Embryonic facial prominence (tissue), 1 donor: ENCODE results near the gene FCER1G.
A peak's percentile ranks its signal among the peaks of the same experiment; 100 is the strongest.

Experiments used
- DNase-seq: peaks from one replicate; pipeline ENCODE4 v3.0.0-alpha.2; 2016; ENCODE audit errors: extremely low spot score

The FCER1G gene

GRCh38 chr1:161188381-161188780 is 26.7 kb upstream of the FCER1G start:
- no peak for DNase-seq

GRCh38 chr1:161189036-161189435 is 26.1 kb upstream of the FCER1G start:
- no peak for DNase-seq

- no peak for DNase-seq
These were observed 24.1 kb upstream of the FCER1G start for GRCh38 chr1:161190962-161191521.

- DNase-seq, result no peak
These were observed 23.1 kb upstream of the FCER1G start for GRCh38 chr1:161191971-161192370.

GRCh38 chr1:161192476-161193465 is 22.3 kb upstream of the FCER1G start:
- no peak for DNase-seq

GRCh38 chr1:161193561-161194235 is 21.4 kb upstream of the FCER1G start:
- no peak for DNase-seq

GRCh38 chr1:161195171-161195570 is 19.9 kb upstream of the FCER1G start:
- no peak for DNase-seq

GRCh38 chr1:161196111-161196510 is 19.0 kb upstream of the FCER1G start:
- no peak for DNase-seq

GRCh38 chr1:161196521-161197451 is 18.3 kb upstream of the FCER1G start:
- peak; percentile 70 for DNase-seq

GRCh38 chr1:161197560-161198193 is 17.4 kb upstream of the FCER1G start:
- no peak for DNase-seq

GRCh38 chr1:161198194-161198896 is 16.8 kb upstream of the FCER1G start:
- no peak for DNase-seq

GRCh38 chr1:161198897-161199431 is 16.1 kb upstream of the FCER1G start, which contains the start of gene ADAMTS4:
Gene ADAMTS4, minus strand, starts transcription at chr1:161199054. Its CDS starts 427 bp downstream, at chr1:161198627.
- DNase-seq, result peak; percentile 77

- no peak for DNase-seq
These were observed 15.5 kb upstream of the FCER1G start for GRCh38 chr1:161199506-161200139.

GRCh38 chr1:161200421-161200991 is 14.6 kb upstream of the FCER1G start:
- DNase-seq, result no peak

- DNase-seq, result no peak
These were observed 13.9 kb upstream of the FCER1G start for GRCh38 chr1:161200992-161201835.

GRCh38 chr1:161201836-161202712 is 13.0 kb upstream of the FCER1G start, which contains the start of gene NDUFS2:
Gene NDUFS2, plus strand, starts transcription at chr1:161202367. Its CDS starts 19 bp downstream, at chr1:161202386.
- peak; percentile 98 for DNase-seq
